ENCODE data around the gene RRP7A. TPM values are rescaled to one million over a fixed set of nuclear protein-coding genes. Genes with fewer than 3 reads are reported as not detected.
"Not testable (repeated sequence)": the region's sequence is repeated elsewhere in the genome, so short reads cannot be mapped to it uniquely, and the experiment has no call there.

RRP7A gene
- polyA plus RNA-seq, 1 experiment = 42.3 TPM

GRCh38 chr22:42522546-42522945, 3.0 kb upstream of the RRP7A start:
- ChIA-PET CTCF (interaction anchor here (0.6 kb wide), 1 partner anchor 30 kb away, joined by 3 read pairs; no protein-coding TSS in a partner anchor), POLR2A (no interaction called here)
- DNase-seq (ENCODE audit: low read depth) = no peak
- H3K27me3 ChIP-seq (ENCODE audit: control insufficient read depth, insufficient read depth, low read length) = no peaks in the 10 kb centered on the region
- no peaks in the 10 kb centered on the region for H3K36me3 ChIP-seq (ENCODE audit: control insufficient read depth, insufficient read depth, low read length)
- TF ChIP-seq, protein P1, sequence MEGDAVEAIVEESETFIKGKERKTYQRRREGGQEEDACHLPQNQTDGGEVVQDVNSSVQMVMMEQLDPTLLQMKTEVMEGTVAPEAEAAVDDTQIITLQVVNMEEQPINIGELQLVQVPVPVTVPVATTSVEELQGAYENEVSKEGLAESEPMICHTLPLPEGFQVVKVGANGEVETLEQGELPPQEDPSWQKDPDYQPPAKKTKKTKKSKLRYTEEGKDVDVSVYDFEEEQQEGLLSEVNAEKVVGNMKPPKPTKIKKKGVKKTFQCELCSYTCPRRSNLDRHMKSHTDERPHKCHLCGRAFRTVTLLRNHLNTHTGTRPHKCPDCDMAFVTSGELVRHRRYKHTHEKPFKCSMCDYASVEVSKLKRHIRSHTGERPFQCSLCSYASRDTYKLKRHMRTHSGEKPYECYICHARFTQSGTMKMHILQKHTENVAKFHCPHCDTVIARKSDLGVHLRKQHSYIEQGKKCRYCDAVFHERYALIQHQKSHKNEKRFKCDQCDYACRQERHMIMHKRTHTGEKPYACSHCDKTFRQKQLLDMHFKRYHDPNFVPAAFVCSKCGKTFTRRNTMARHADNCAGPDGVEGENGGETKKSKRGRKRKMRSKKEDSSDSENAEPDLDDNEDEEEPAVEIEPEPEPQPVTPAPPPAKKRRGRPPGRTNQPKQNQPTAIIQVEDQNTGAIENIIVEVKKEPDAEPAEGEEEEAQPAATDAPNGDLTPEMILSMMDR (IDR thresholded peaks at IDR 0.05; ENCODE audit: insufficient read depth, low read depth, low read length) = no peak
- H3K4me3 ChIP-seq (ENCODE audit: low read depth, low read length) = no peak overlapping the region

DNA sequence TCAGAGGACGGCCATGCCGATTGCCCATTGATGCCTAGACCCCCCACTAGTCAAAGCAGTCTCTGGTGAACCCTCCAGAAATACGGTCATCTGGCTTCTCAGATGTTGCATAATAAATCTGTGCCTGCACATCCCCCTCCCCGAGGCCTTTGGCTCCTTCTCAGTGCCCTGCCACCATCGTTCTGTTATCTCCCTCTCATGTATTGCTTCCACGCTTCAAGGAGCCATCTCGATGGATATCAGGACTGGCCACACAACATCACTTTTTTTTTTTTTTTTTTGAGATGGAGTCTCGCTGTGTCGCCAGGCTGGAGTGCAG, 1.6 kb upstream of the RRP7A start:
- H3K36me3 ChIP-seq (ENCODE audit: control insufficient read depth, insufficient read depth, low read length) = no peaks in the 10 kb centered on the region
- H3K27me3 ChIP-seq (ENCODE audit: control insufficient read depth, insufficient read depth, low read length) = no peaks in the 10 kb centered on the region
- TF ChIP-seq, protein P1 (IDR thresholded peaks at IDR 0.05; ENCODE audit: insufficient read depth, low read depth, low read length) = no peak
- DNase-seq (ENCODE audit: low read depth) = no peak
- H3K4me3 ChIP-seq (ENCODE audit: low read depth, low read length) = no peak overlapping the region
- ChIA-PET CTCF (no interaction called here), POLR2A (no interaction called here)

DNA sequence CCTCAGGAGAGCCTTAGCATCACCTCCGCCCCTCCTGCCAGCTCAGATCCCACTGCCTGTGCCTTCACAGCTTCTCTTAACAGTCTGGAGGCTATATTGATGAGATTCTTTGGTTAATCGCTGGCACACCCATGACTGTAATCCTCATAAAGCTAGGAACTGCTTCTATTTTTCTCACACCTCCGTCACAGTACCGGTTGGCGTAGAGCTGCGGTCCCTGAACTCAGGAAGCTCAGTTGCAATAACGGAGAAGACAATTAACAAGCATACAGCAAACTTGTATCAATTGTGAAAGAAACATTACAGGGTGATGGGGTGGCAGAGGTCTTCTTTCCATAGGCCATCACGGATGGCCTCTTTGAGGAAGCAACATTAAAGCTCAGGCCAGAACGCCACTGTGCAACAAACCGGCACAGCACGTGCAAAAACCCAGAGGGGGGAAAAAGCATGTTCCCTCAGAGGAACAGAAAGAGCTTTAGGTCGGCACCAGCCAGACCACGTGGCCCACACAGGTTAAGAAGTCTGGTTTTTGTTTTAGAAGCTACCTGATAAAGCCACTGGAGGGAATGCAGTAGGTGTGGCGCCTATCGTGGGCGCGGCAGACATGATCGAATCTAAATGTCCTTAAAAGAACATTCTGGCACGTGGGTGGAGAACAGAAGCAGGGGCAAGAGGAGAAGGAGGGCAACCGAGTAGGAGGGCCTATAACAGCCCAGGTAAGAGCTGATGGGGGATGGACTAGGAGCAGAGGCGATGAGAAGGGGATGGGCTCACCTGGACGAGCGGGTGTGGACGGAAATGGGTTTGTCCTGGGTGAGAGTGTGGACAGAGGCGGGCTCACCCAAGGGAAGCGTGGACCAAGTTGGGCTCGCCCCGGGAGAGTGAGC, 715 bp downstream of the RRP7A start:
- H3K4me3 ChIP-seq (ENCODE audit: low read depth, low read length) = peak overlapping the region; percentile 90
- H3K27me3 ChIP-seq (ENCODE audit: control insufficient read depth, insufficient read depth, low read length); DNase-seq (ENCODE audit: low read depth); POLR2A ChIA-PET; H3K36me3 ChIP-seq (ENCODE audit: control insufficient read depth, insufficient read depth, low read length); CTCF ChIA-PET: not testable (repeated sequence)

DNA sequence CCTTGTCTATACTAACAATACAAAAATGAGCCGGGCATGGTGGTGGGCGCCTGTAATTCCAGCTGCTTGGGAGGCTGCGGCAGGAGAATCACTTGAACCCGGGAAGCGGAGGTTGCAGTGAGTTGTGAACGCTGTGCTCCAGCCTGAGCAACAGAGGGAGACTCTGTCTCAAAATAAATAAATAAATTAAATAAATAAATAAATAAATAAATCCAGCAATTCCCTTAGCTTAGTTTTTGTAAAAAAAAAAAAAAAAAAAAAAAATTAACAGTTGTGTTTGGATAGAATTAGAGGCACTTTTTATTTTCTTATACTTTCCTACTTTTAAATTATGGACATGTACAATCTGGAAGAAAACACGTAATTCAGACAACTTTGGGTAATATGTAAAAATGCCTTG, 2.5 kb downstream of the RRP7A start:
- CTCF ChIA-PET; H3K36me3 ChIP-seq (ENCODE audit: control insufficient read depth, insufficient read depth, low read length); H3K4me3 ChIP-seq (ENCODE audit: low read depth, low read length); POLR2A ChIA-PET; DNase-seq (ENCODE audit: low read depth); H3K27me3 ChIP-seq (ENCODE audit: control insufficient read depth, insufficient read depth, low read length): not testable (repeated sequence)

DNA sequence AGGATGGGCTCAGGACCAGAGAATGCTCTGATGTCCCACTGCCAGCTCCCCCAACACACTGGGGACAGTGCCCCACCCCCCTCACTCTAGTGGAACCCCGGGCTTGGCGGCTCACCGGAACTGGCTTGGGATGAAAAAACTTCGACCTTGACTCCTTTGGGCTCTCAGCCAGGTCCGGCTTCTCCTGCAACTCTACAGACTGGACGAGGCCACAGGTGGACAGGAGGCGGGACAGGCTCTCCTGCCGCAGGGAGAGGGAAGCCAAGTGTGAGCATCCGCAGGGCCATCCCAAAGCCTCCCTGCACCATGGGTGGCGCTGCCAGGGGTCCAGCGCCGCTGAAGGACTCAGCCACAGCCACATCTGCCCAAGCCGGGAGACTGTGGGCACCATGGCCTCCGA, 3.7 kb downstream of the RRP7A start:
- CTCF ChIA-PET = no interaction called here
- no peak for DNase-seq (ENCODE audit: low read depth)

DNA sequence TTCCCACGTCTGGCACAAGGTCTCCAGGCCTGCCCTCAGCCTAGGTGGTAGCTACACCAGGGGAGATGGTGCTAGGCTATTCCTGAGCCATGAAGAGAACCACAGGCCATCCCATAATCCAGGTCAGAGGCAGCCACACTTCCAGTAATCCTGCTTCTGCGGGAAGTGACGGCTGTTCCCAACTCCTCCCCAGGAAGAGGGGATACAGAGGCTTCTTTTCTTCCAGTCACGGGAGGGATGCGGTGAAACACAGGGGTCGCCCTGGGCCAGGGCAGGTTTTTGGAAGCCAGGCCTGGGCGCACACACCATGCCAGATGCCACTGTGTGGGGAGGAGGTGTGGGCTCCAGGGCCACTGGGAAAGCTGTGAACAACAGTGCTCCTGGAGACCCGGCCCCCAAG, 4.3 kb downstream of the RRP7A start:
- H3K27me3 ChIP-seq (ENCODE audit: control insufficient read depth, insufficient read depth, low read length); POLR2A ChIA-PET; H3K4me3 ChIP-seq (ENCODE audit: low read depth, low read length); DNase-seq (ENCODE audit: low read depth); CTCF ChIA-PET: not testable (repeated sequence)
- peaks cover 11% of the 10 kb centered on the region for H3K36me3 ChIP-seq (ENCODE audit: control insufficient read depth, insufficient read depth, low read length)

More for the DNA sequence above, 3.7 kb downstream of the RRP7A start:
- POLR2A ChIA-PET = no interaction called here
- peaks cover 11% of the 10 kb centered on the region for H3K36me3 ChIP-seq (ENCODE audit: control insufficient read depth, insufficient read depth, low read length)
- TF ChIP-seq, protein P1 (IDR thresholded peaks at IDR 0.05; ENCODE audit: insufficient read depth, low read depth, low read length) = no peak
- H3K27me3 ChIP-seq (ENCODE audit: control insufficient read depth, insufficient read depth, low read length) = no peaks in the 10 kb centered on the region
- no peak overlapping the region for H3K4me3 ChIP-seq (ENCODE audit: low read depth, low read length)

GRCh38 chr22:42514331-42514730, 5.3 kb downstream of the RRP7A start:
- DNase-seq (ENCODE audit: low read depth); H3K27me3 ChIP-seq (ENCODE audit: control insufficient read depth, insufficient read depth, low read length); CTCF ChIA-PET; H3K4me3 ChIP-seq (ENCODE audit: low read depth, low read length); POLR2A ChIA-PET: not testable (repeated sequence)
- H3K36me3 ChIP-seq (ENCODE audit: control insufficient read depth, insufficient read depth, low read length) = peaks cover 11% of the 10 kb centered on the region

Data from BJ (cell line).